Activated CD4-positive, CD25-positive, alpha-beta regulatory T cell treated with anti-CD3 and anti-CD28 coated beads, Interleukin-2, amount 50 U/mL, for 16 hours (primary cell): ENCODE results near the gene L3MBTL4.
"Not testable (repeated sequence)": the region's sequence is repeated elsewhere in the genome, so short reads cannot be mapped to it uniquely, and the experiment has no call there.

Experiments
- DNase-seq: peaks from one replicate; pipeline ENCODE4 v3.0.0-alpha.2; 2020; ENCODE audit warnings: low read depth, low spot score

Gene L3MBTL4

GRCh38 chr18:6406910-6407470, 7.7 kb downstream of the L3MBTL4 start:
- DNase-seq = no peak

GRCh38 chr18:6406075-6406909, 8.4 kb downstream of the L3MBTL4 start:
- no peak for DNase-seq

DNA sequence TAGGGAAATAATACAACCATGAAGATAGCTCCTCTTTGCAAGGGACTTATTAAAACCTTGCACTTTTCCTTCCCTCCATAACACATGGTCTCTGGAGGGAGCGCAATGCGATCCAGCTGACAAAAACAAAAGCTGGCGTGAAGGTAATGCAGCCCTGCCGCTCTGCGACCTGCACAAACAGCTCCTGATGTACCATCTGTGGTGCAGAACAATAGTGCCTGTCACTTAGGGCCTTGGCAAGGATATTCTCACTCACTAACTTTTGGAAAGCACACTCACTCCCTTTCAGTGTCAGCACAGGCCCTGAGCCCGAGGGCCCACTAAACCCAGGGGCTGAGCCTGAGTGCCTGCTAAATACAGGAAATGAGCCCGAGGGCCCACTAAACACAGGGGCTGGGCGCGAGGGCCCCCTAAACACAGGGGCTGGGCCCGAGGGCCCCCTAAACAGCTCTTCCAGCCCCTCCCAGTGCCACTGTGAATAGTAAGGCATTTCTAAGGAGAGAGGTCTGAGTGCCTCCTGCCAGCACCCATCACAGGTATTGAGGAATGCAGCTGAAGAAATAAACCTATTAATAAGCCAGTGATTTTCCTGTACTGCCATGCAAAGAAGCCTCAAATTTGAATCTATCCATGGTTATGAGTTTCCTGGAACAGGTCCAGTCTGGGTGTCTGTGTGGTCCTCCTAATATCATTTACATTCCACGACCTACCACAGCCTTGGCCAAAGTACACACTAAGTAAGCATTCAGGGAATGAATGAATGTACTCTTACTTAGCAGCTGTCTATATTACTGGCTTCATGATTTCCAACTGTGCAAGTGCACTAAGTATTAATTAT, 9.3 kb downstream of the L3MBTL4 start:
- no peak for DNase-seq

- DNase-seq = no peak
Observed at GRCh38 chr18:6404834-6405233, 9.9 kb downstream of the L3MBTL4 start.

GRCh38 chr18:6401687-6402086, 13.0 kb downstream of the L3MBTL4 start:
- no peak for DNase-seq

- DNase-seq = no peak
Observed at GRCh38 chr18:6399776-6400175, 14.9 kb downstream of the L3MBTL4 start.

- DNase-seq = no peak
Observed at GRCh38 chr18:6397931-6398566, 16.7 kb downstream of the L3MBTL4 start.

- DNase-seq = no peak
Observed at GRCh38 chr18:6396847-6397246, 17.9 kb downstream of the L3MBTL4 start.

GRCh38 chr18:6396276-6396675, 18.4 kb downstream of the L3MBTL4 start:
- no peak for DNase-seq

- no peak for DNase-seq
Observed at GRCh38 chr18:6389005-6389404, 25.7 kb downstream of the L3MBTL4 start.

DNA sequence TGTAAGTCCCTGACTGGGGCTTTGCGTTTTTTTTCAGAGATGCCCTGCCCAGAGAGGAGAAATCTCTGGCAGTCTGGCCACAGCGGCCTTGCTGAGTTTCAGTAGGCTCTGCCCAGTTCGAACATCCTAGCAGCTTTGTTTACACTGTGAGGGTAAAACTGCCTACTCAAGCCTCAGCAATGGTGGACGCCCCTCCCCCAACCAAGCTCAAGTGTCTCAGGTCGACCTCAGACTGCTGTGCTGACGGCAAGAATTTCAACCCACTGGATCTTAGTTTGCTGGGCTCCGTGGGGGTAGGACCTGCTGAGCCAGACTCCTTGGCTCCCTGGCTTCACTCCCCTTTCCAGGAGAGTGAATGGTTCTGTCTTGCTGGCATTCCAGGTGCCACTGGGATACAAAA, 31.7 kb downstream of the L3MBTL4 start:
- DNase-seq = no peak

DNA sequence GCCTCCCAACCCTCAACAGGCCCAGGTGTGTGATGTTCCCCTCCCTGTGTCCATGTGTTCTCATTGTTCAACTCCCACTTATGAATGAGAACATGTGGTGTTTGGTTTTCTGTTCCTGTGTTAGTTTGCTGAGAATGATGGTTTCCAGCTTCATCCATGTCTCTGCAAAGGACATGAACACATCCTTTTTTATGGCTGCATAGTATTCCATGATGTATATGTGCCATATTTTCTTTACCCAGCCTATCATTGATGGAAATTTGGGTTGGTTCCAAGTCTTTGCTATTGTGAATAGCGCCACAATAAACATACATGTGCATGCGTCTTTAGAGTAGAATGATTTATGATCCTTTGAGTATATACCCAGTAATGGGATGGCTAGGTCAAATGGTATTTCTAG, 37.2 kb downstream of the L3MBTL4 start:
- not testable (repeated sequence) for DNase-seq

GRCh38 chr18:6376433-6377229, 38.1 kb downstream of the L3MBTL4 start:
- no peak for DNase-seq

DNA sequence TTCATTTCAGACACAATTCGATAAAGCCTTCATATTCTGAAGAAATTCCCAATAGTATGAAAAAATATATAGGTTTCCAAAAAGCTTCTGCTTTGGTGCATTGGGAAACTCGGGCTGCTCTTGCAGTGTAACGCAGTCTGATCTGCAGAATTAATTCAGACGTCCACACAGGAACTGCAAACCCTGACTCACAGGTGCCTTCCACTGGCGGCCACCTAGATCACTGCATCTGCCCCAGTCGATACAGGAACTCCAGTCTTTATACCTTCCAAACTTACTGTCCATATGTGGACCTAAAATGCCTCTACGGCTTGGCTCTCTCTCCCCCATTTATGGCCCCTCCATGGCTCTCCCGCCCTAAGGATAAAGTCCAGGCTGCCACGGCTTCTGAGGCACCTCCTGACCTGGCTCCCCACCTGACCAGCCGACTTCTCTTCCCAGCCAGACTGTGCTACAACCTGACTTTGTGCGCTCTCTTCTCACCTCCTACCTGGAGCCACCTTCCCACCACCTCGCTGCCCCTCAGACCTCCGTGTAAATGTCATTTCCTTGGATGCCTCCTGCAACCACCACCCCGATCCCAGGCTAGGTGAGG, 39.7 kb downstream of the L3MBTL4 start:
- no peak for DNase-seq

- no peak for DNase-seq
Observed at GRCh38 chr18:6374340-6374739, 40.4 kb downstream of the L3MBTL4 start.

GRCh38 chr18:6373187-6373586, 41.5 kb downstream of the L3MBTL4 start:
- DNase-seq = no peak

GRCh38 chr18:6370886-6371635, 43.6 kb downstream of the L3MBTL4 start:
- DNase-seq = no peak

DNA sequence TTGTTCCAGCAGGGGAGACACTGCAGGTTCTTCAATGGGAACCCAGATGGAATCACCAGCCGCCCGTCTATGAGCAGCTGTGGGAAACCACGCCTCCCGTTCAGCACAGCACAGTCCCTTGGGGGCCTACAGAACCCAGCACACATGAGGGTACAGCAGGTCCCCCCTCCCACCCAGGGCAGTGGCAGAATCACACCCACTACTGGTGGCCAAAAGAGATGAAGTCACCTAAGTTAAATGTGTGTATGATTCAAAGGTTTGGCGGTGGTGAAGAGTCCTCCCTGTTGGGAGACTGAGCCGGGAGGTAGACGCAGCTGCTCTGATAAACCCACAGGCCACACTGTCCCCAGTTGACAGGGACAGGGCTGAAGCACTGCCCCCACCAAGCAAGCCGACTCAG, 44.3 kb downstream of the L3MBTL4 start:
- DNase-seq = no peak

DNA sequence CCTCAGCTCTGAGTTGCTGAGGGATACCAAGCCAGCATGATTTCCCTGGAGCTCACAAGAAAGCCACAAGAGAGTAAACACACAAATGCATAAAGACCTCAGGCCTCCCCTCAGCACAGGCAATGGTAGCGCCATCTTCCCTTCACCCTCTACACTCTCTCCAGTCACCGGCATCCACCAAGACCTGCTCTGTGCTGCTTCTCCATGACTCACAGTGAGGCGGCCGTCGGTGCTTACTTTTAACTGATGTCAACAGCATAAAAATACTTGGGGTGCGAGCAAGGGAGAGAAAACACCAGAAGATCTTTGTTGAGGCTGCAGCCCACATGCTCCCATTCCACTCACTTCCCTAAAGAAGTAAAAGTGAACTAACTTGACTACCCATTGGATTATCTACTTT, 46.7 kb downstream of the L3MBTL4 start:
- DNase-seq = no peak

DNA sequence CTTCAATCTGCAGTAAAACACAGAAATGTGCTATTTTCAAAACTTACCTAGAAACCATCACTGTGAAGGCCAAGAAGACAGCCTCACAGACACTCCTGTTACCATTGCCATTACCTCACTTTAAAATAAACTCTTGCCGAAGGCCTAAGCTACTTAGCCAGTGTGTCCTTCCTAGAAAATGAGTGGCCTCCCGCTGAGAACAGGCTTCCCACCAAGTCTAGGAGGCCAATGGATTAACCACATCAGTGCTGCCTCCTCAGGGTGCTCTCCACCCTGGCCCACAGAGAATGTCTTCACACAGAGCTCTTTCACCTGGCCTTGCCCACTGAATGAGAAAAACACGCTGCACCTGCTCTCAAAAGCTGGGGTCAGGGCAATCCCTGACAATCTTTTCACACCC, 47.5 kb downstream of the L3MBTL4 start:
- no peak for DNase-seq
